Naive thymus-derived CD4-positive, alpha-beta T cell (primary cell): ENCODE measurements around the gene KRTAP3-2. TPM values are rescaled to one million over a fixed set of nuclear protein-coding genes. Genes with fewer than 3 reads are reported as not detected.

ENCODE experiments used
- ATAC-seq: fragments of 150-1000 bp; cut with Tn5 transposase; 2 replicates; pipeline ENCODE4 v1.10.0; 2021; ENCODE audit warnings: mild to moderate bottlenecking, moderate library complexity
- CTCF ChIA-PET: fragments of 350-600 bp; sonication (Branson Sonifier 250); formaldehyde crosslinking; loops from one replicate; lab custom pipeline; 2021; ENCODE audit warnings: antibody characterized with exemption; lab: Charles Lee
- POLR2A ChIA-PET: fragments of 350-600 bp; sonication (Branson Sonifier 250); formaldehyde crosslinking; loops from one replicate; lab custom pipeline; 2021; ENCODE audit warnings: antibody characterized with exemption, inconsistent platforms; lab: Charles Lee
- DNase-seq, 9 donors: peaks; one replicate each; pipeline versions ENCODE4 v3.0.0 to v3.0.0-alpha.2; 2020 to 2022; ENCODE audit warnings: mixed read lengths in 1 of 9
- H3K27ac ChIP-seq: one replicate; pipeline ENCODE4 v1.7.0; 2013; ENCODE audit warnings: mild to moderate bottlenecking, low read depth, low read length, moderate library complexity
- H3K27me3 ChIP-seq, 2 donors: one replicate each; pipeline ENCODE4 v1.7.0; 2013; ENCODE audit warnings: low read length in 2 of 2, mild to moderate bottlenecking in 2 of 2, moderate library complexity in 2 of 2; ENCODE audit not compliant: control insufficient read depth in 2 of 2, insufficient read depth in 2 of 2
- H3K36me3 ChIP-seq, 3 experiments: 1 replicate in 2 of 3; 2 replicates in 1 of 3; pipeline ENCODE4 v1.7.0; 2013; ENCODE audit warnings: low read length in 3 of 3, mild to moderate bottlenecking in 3 of 3, moderate library complexity in 1 of 3; ENCODE audit not compliant: insufficient read depth in 3 of 3, control insufficient read depth in 2 of 3
- H3K4me1 ChIP-seq, 2 donors: one replicate each; pipeline ENCODE4 v1.7.0; 2013; ENCODE audit warnings: low read length in 2 of 2, mild to moderate bottlenecking in 2 of 2, moderate library complexity in 1 of 2; ENCODE audit not compliant: control insufficient read depth in 2 of 2, insufficient read depth in 2 of 2
- H3K4me3 ChIP-seq: 2 replicates; pipeline ENCODE4 v1.7.0; 2013; ENCODE audit warnings: mild to moderate bottlenecking, low read length
- H3K9me3 ChIP-seq, 3 experiments: 1 replicate in 2 of 3; 2 replicates in 1 of 3; pipeline ENCODE4 v1.7.0; 2013; ENCODE audit warnings: low read length in 3 of 3; ENCODE audit not compliant: control insufficient read depth in 2 of 3
- H3K27ac Mint-ChIP-seq, 9 donors: one replicate each; pipeline ENCODE4 v1.8.0; 2020 to 2022; ENCODE audit warnings: mixed read lengths in 9 of 9, mild to moderate bottlenecking in 8 of 9, moderate library complexity in 5 of 9, inconsistent platforms in 2 of 9
- H3K27me3 Mint-ChIP-seq, 5 donors: one replicate each; pipeline ENCODE4 v1.8.0; 2021 to 2022; ENCODE audit warnings: mixed read lengths in 5 of 5, mild to moderate bottlenecking in 1 of 5
- H3K36me3 Mint-ChIP-seq, 5 donors: one replicate each; pipeline ENCODE4 v1.8.0; 2020 to 2022; ENCODE audit warnings: mixed read lengths in 5 of 5, mild to moderate bottlenecking in 3 of 5, inconsistent platforms in 1 of 5
- H3K4me1 Mint-ChIP-seq, 7 donors: one replicate each; pipeline ENCODE4 v1.8.0; 2020 to 2022; ENCODE audit warnings: mixed read lengths in 7 of 7, mild to moderate bottlenecking in 3 of 7, inconsistent platforms in 1 of 7
- H3K4me3 Mint-ChIP-seq, 10 donors: one replicate each; pipeline ENCODE4 v1.8.0; 2020 to 2022; ENCODE audit warnings: mild to moderate bottlenecking in 10 of 10, mixed read lengths in 10 of 10, moderate library complexity in 6 of 10, inconsistent platforms in 2 of 10
- H3K9me3 Mint-ChIP-seq, 11 donors: one replicate each; pipeline ENCODE4 v1.8.0; 2020 to 2022; ENCODE audit warnings: mixed read lengths in 11 of 11, mild to moderate bottlenecking in 4 of 11, inconsistent platforms in 1 of 11, moderate library complexity in 1 of 11
- intact Hi-C, 2 donors: fragments of 100-400 bp; cut with micrococcal nuclease; formaldehyde crosslinking; loops; one replicate each; pipeline ENCODE4 v1.15.1; 2023
- polyA plus RNA-seq, 2 donors: library from polyadenylated mRNA; unstranded; fragments of 300-500 nt; fragmentation: Illumina TruSeq; gene quantifications; one replicate each; pipeline ENCODE4 v1.2.3, GENCODE V29; 2021
- total RNA-seq, 6 experiments: library from RNA in 5 of 6; stranded (reverse) in 5 of 6; gene quantifications; 1 replicate in 5 of 6; 2 replicates in 1 of 6; pipeline ENCODE4 v1.2.3 and lab custom pipeline; 2021 to 2026

The KRTAP3-2 gene
- total and polyA plus RNA-seq, 7 experiments from 2014 or later, result not detected

- Histone ChIP-seq H3K4me1 (no peaks in the 10 kb centered on the region), H3K36me3 (no peaks in the 10 kb centered on the region), H3K4me3 (no peak overlapping the region), H3K27me3 (no peaks in the 10 kb centered on the region), H3K9me3 (no peaks in the 10 kb centered on the region), H3K27ac (no peak overlapping the region)
- Mint-ChIP-seq H3K4me3 (no peak overlapping the region), H3K4me1 (no peaks in the 10 kb centered on the region), H3K27ac (no peak overlapping the region), H3K9me3 (no peaks in the 10 kb centered on the region), H3K36me3 (no peaks in the 10 kb centered on the region), H3K27me3 (peaks cover 0 to 6% (median 3%) of the 10 kb centered on the region in 5 donors)
- intact Hi-C loops, result no loop called here
- CTCF ChIA-PET, result no interaction called here
- ATAC-seq (no peak), DNase-seq (no peak)
- POLR2A ChIA-PET, result no interaction called here
Observed at GRCh38 chr17:41012326-41013120, 12.8 kb upstream of the KRTAP3-2 start.

GRCh38 chr17:41010441-41010840, 10.7 kb upstream of the KRTAP3-2 start:
- Histone ChIP-seq H3K4me1 (no peaks in the 10 kb centered on the region), H3K4me3 (no peak overlapping the region), H3K36me3 (no peaks in the 10 kb centered on the region), H3K9me3 (no peaks in the 10 kb centered on the region), H3K27me3 (no peaks in the 10 kb centered on the region), H3K27ac (no peak overlapping the region)
- no peak for DNase-seq
- no peak overlapping the region for H3K27ac Mint-ChIP-seq
- intact Hi-C loops, result no loop called here
- POLR2A ChIA-PET, result interaction anchor here (0.6 kb wide), 1 partner anchor 37 kb away, joined by 3 read pairs; no protein-coding TSS in a partner anchor
- no peaks in the 10 kb centered on the region for H3K4me1 Mint-ChIP-seq
- H3K9me3 Mint-ChIP-seq, result no peaks in the 10 kb centered on the region
- ATAC-seq, result no peak
- H3K4me3 Mint-ChIP-seq, result no peak overlapping the region
- CTCF ChIA-PET, result no interaction called here
- H3K27me3 Mint-ChIP-seq, result peaks cover 0 to 5% (median 4%) of the 10 kb centered on the region in 5 donors
- no peaks in the 10 kb centered on the region for H3K36me3 Mint-ChIP-seq

DNA sequence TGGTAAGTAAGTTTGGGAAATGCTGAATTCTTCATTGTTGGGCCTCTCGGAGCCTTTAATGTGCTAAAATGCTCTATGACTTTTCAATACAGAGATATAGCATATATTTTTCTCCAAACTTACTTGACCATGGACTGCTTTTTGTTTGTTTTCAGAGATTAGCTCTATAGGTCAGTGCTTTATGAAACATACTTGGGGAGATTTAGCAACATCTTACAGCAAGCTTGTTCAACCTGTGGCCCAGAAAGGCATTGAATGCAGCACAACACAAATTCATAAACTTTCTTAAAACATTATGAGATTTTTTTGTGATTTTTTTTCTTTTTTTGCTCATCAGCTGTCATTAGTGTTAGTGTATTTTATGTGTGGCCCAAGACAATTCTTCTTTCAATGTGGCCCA, 10.2 kb upstream of the KRTAP3-2 start:
- no peaks in the 10 kb centered on the region for H3K4me1 Mint-ChIP-seq
- Histone ChIP-seq H3K4me3 (no peak overlapping the region), H3K9me3 (no peaks in the 10 kb centered on the region), H3K27ac (no peak overlapping the region), H3K27me3 (no peaks in the 10 kb centered on the region), H3K4me1 (no peaks in the 10 kb centered on the region), H3K36me3 (no peaks in the 10 kb centered on the region)
- peaks cover 0 to 5% (median 0%) of the 10 kb centered on the region in 5 donors for H3K27me3 Mint-ChIP-seq
- no peak for ATAC-seq
- no peak overlapping the region for H3K27ac Mint-ChIP-seq
- no peak overlapping the region for H3K4me3 Mint-ChIP-seq
- H3K9me3 Mint-ChIP-seq, result no peaks in the 10 kb centered on the region
- no peaks in the 10 kb centered on the region for H3K36me3 Mint-ChIP-seq
- intact Hi-C loops, result no loop called here
- CTCF ChIA-PET, result no interaction called here
- DNase-seq, result no peak
- POLR2A ChIA-PET, result no interaction called here

DNA sequence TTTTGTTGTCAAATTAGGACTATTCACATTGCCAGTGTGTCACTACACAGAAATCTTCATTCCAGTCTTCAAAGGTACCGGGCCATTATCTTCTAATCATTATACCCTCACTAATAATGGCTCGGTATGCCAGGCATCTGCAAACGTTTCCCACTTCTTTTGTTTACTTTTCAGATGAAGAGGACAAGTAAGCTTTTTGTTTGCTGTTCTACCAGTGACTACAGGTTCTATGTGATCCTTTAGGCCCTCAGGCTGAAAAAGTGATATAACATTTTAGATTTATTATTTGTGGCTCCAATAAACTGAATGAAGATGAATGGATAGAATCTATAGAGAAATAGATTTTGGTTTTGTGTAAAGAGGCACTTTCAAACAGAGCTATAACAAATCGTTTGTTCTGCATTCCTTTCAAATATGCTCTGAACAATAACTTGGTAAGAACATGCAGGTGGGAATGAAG, 9.6 kb upstream of the KRTAP3-2 start:
- ChIA-PET POLR2A (no interaction called here), CTCF (no interaction called here)
- Histone ChIP-seq H3K4me1 (no peaks in the 10 kb centered on the region), H3K27ac (no peak overlapping the region), H3K9me3 (no peaks in the 10 kb centered on the region), H3K4me3 (no peak overlapping the region), H3K27me3 (no peaks in the 10 kb centered on the region), H3K36me3 (no peaks in the 10 kb centered on the region)
- Mint-ChIP-seq H3K4me3 (no peak overlapping the region), H3K27ac (no peak overlapping the region), H3K27me3 (peaks cover 0 to 6% (median 4%) of the 10 kb centered on the region in 5 donors), H3K36me3 (no peaks in the 10 kb centered on the region), H3K9me3 (no peaks in the 10 kb centered on the region), H3K4me1 (no peaks in the 10 kb centered on the region)
- no peak for DNase-seq
- ATAC-seq, result no peak
- intact Hi-C loops, result no loop called here

DNA sequence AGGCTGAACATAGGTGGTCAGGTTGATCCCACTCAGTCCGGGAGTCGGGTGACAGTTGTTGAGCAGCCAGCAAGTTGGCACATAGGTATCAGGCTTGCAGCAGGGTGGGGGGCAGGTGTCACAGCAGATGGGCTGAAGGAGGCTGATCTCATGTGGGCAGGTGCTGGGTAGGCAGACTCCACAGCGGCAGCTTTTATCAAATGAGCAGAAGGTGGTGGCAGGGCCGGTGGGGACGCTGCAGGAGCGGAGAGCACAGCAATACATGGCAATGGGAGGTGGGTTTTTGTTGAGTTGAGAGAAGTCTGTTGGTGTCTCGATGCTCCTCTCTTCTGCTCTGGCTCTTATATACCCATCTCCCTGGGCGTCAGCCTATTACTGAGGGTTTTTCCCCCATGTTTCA, 9.1 kb upstream of the KRTAP3-2 start, which contains the start of gene KRTAP3-1:
KRTAP3-1 (minus strand) TSS at position 318 of the 400 bp plus-strand sequence; CDS start at position 264, 54 bp downstream.
- H3K4me1 ChIP-seq, result no peaks in the 10 kb centered on the region
- no peak within 1 kb of the TSS for H3K27ac ChIP-seq
- Mint-ChIP-seq H3K27me3 (peaks cover 0 to 7% (median 4%) of the 10 kb centered on the region in 5 donors), H3K4me1 (no peaks in the 10 kb centered on the region), H3K36me3 (no peaks in the 10 kb centered on the region), H3K27ac (peak within 1 kb of the TSS in 1 of 9 donors; percentile 39), H3K9me3 (no peaks in the 10 kb centered on the region), H3K4me3 (no peak within 1 kb of the TSS)
- H3K9me3 ChIP-seq, result no peaks in the 10 kb centered on the region
- DNase-seq, result no peak
- no peaks in the 10 kb centered on the region for H3K36me3 ChIP-seq
- no peaks in the 10 kb centered on the region for H3K27me3 ChIP-seq
- H3K4me3 ChIP-seq, result no peak within 1 kb of the TSS
- ATAC-seq, result no peak
- CTCF ChIA-PET, result no interaction called here
- POLR2A ChIA-PET, result no interaction called here
- intact Hi-C loops, result no loop called here

- ChIA-PET POLR2A (no interaction called here), CTCF (no interaction called here)
- H3K27ac Mint-ChIP-seq, result no peak overlapping the region
Observed at GRCh38 chr17:41004397-41004796, 4.7 kb upstream of the KRTAP3-2 start.

DNA sequence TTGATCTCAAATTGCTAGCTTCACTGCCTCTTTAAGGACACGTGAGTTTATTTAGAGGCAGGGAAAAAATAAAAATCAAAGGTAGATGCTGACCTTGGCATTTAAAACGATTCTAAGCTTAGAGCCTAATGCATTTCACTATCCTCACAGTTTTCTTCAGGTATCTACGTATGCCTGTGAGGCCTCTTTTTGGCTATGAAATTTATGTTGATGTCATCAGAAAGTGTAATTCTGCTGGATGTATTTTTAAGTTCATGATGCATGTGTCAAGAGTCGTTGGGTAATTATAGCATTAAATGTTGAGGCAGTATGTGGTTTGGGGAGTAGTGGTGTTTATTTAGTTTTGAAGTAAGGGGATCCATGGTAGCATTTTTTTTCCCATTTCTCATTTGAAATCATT, 4.2 kb upstream of the KRTAP3-2 start:
- no peak for ATAC-seq
- H3K36me3 ChIP-seq, result no peaks in the 10 kb centered on the region
- H3K4me3 ChIP-seq, result no peak overlapping the region
- H3K27me3 ChIP-seq, result no peaks in the 10 kb centered on the region
- Mint-ChIP-seq H3K4me1 (no peaks in the 10 kb centered on the region), H3K9me3 (peaks cover 0 to 1% (median 0%) of the 10 kb centered on the region in 11 donors), H3K4me3 (no peak overlapping the region), H3K27me3 (peaks cover 1 to 12% (median 10%) of the 10 kb centered on the region in 5 donors), H3K27ac (no peak overlapping the region), H3K36me3 (no peaks in the 10 kb centered on the region)
- no peak overlapping the region for H3K27ac ChIP-seq
- no peaks in the 10 kb centered on the region for H3K9me3 ChIP-seq
- POLR2A ChIA-PET, result no interaction called here
- DNase-seq, result no peak
- CTCF ChIA-PET, result no interaction called here
- intact Hi-C loops, result no loop called here
- H3K4me1 ChIP-seq, result no peaks in the 10 kb centered on the region

More at GRCh38 chr17:41004397-41004796, 4.7 kb upstream of the KRTAP3-2 start:
- Mint-ChIP-seq H3K4me3 (no peak overlapping the region), H3K27me3 (peaks cover 0 to 12% (median 5%) of the 10 kb centered on the region in 5 donors), H3K9me3 (peaks cover 0 to under 1% (median 0%) of the 10 kb centered on the region in 11 donors), H3K36me3 (no peaks in the 10 kb centered on the region), H3K4me1 (no peaks in the 10 kb centered on the region)
- no peaks in the 10 kb centered on the region for H3K36me3 ChIP-seq
- ATAC-seq, result no peak
- H3K27ac ChIP-seq, result no peak overlapping the region
- no peak for DNase-seq
- no peaks in the 10 kb centered on the region for H3K4me1 ChIP-seq
- intact Hi-C loops, result no loop called here
- no peaks in the 10 kb centered on the region for H3K27me3 ChIP-seq
- no peak overlapping the region for H3K4me3 ChIP-seq
- H3K9me3 ChIP-seq, result no peaks in the 10 kb centered on the region
